Panc1 (cell line): ENCODE results near the gene CCDC85C. TPM values are rescaled to one million over a fixed set of nuclear protein-coding genes. Genes with fewer than 3 reads are reported as not detected.

Source experiments
- ATAC-seq: fragments of 200-7000 bp; cut with Tn5 transposase; 2 replicates; pipeline ENCODE4 v1.9.1; 2020; ENCODE audit warnings: mild to moderate bottlenecking, moderate library complexity
- BruUV-seq: library from RNA; stranded (reverse); fragments of 400-500 nt; replicated peaks from 2 replicates; lab custom pipeline; 2021; lab: Mats Ljungman, UMichigan
- CTCF ChIA-PET: fragments of 300-600 bp; sonication (Branson Sonifier 250); formaldehyde crosslinking; loops from one replicate; lab custom pipeline; 2022; ENCODE audit warnings: antibody characterized with exemption; lab: Charles Lee
- POLR2A ChIA-PET: fragments of 300-600 bp; sonication (Branson Sonifier 250); formaldehyde crosslinking; loops from one replicate; lab custom pipeline; 2022; ENCODE audit warnings: antibody characterized with exemption; lab: Charles Lee
- DNase-seq: peaks from one replicate; pipeline ENCODE4 v3.0.0-alpha.2; 2010; ENCODE audit warnings: low read depth, low spot score
- H3K27ac ChIP-seq: 2 replicates; pipeline ENCODE4 v1.5.1; 2011; ENCODE audit warnings: mild to moderate bottlenecking, low read length, inconsistent platforms
- H3K27me3 ChIP-seq: fragments of 200-500 bp; sonication (Bioruptor generic); 2 replicates; pipeline ENCODE4 v1.6.0; 2014; ENCODE audit warnings: low read length, inconsistent platforms; ENCODE audit not compliant: control insufficient read depth, insufficient read depth
- H3K36me3 ChIP-seq: fragments of 200-500 bp; sonication (Bioruptor generic); 2 replicates; pipeline ENCODE4 v1.5.1; 2014; ENCODE audit warnings: inconsistent platforms, mild to moderate bottlenecking, low read length, moderate library complexity; ENCODE audit not compliant: control insufficient read depth, insufficient read depth
- H3K4me1 ChIP-seq: 2 replicates; pipeline ENCODE4 v1.5.1; 2011; ENCODE audit warnings: inconsistent platforms, mild to moderate bottlenecking, low read length, moderate library complexity; ENCODE audit not compliant: control insufficient read depth, insufficient read depth
- H3K4me3 ChIP-seq, 2 experiments: 2 replicates each; pipeline ENCODE4 v1.5.1; 2011 to 2012; ENCODE audit warnings: low read depth in 2 of 2, low read length in 2 of 2, mild to moderate bottlenecking in 2 of 2, inconsistent platforms in 1 of 2, moderate library complexity in 1 of 2
- H3K9me3 ChIP-seq: fragments of 200-500 bp; sonication (Bioruptor generic); 2 replicates; pipeline ENCODE4 v1.5.1; 2014; ENCODE audit warnings: low read depth, mild to moderate bottlenecking, inconsistent platforms, low read length, moderate library complexity; ENCODE audit not compliant: control insufficient read depth, insufficient read depth
- CTCF ChIP-seq: fragments of 450-650 bp; IDR thresholded peaks from 2 replicates; pipeline ENCODE4 v1.5.1; 2017; ENCODE audit warnings: mild to moderate bottlenecking
- POLR2AphosphoS5 ChIP-seq: IDR thresholded peaks from 2 replicates; pipeline ENCODE4 v1.6.1; 2012; ENCODE audit warnings: mild to moderate bottlenecking, low read depth, low read length, moderate library complexity
- REST ChIP-seq, 2 experiments: IDR thresholded peaks; 2 replicates each; pipeline ENCODE4 v1.6.1; 2011 to 2012; ENCODE audit warnings: low read depth in 2 of 2, control low read depth in 1 of 2, low read length in 1 of 2, mild to moderate bottlenecking in 1 of 2, moderate library complexity in 1 of 2; ENCODE audit not compliant: insufficient read depth in 1 of 2
- SIN3A ChIP-seq: IDR thresholded peaks from 2 replicates; pipeline ENCODE4 v1.6.1; 2012; ENCODE audit warnings: low read depth, mild to moderate bottlenecking, low read length, moderate library complexity, borderline replicate concordance; ENCODE audit not compliant: insufficient read depth
- TCF7L2 ChIP-seq: IDR thresholded peaks from 2 replicates; pipeline ENCODE4 v1.6.1; 2011; ENCODE audit warnings: mild to moderate bottlenecking, low read depth, low read length, inconsistent platforms
- in situ Hi-C: cut with HindIII; loops from 2 replicates; pipeline ENCODE4 v1.10.0; 2016; ENCODE audit warnings: low sequenced_read_pairs, low pct_unique_long_range_greater_than_20kb
- intact Hi-C: fragments of 100-400 bp; cut with micrococcal nuclease; formaldehyde crosslinking; loops from one replicate; pipeline ENCODE4 v1.10.0; 2022; ENCODE audit not compliant: unreplicated experiment
- total RNA-seq: library from RNA; stranded (reverse); gene quantifications from one replicate; pipeline ENCODE4 v1.2.1, GENCODE V29; 2021; ENCODE audit not compliant: unreplicated experiment

CCDC85C gene
- total RNA-seq, 1 experiment from 2014 or later: 96.6 TPM

- CTCF ChIA-PET: no interaction called here
- intact Hi-C loops (no loop called here), in situ Hi-C loops (no loop called here)
- no peaks in the 10 kb centered on the region for H3K36me3 ChIP-seq
- H3K4me3 ChIP-seq: no peak overlapping the region
- no peaks in the 10 kb centered on the region for H3K27me3 ChIP-seq
- POLR2A ChIA-PET: no interaction called here
- TF ChIP-seq CTCF: no peak
- TF ChIP-seq REST (IDR thresholded peaks at IDR 0.05; ENCODE audit: insufficient read depth in 1 of 2, low read depth in 2 of 2, low read length in 1 of 2): no peak
- TF ChIP-seq TCF7L2: no peak
- no peak for TF ChIP-seq POLR2AphosphoS5
- no peak for TF ChIP-seq SIN3A
- peak overlapping the region; percentile 44; the same call in 1 of the 2 replicates for H3K27ac ChIP-seq
- ATAC-seq (no peak), DNase-seq (no peak)
- peaks cover 73% of the 10 kb centered on the region for H3K4me1 ChIP-seq
- no TSS peak for BruUV-seq
- H3K9me3 ChIP-seq: no peaks in the 10 kb centered on the region
These were observed 59.0 kb downstream of the CCDC85C start for GRCh38 chr14:99544991-99545390.

GRCh38 chr14:99543985-99544384, 60.0 kb downstream of the CCDC85C start:
- ChIA-PET POLR2A (no interaction called here), CTCF (no interaction called here)
- in situ Hi-C loops: no loop called here
- intact Hi-C loops: no loop called here
- TF ChIP-seq CTCF (no peak), TCF7L2 (no peak), SIN3A (no peak), POLR2AphosphoS5 (no peak), REST (IDR thresholded peaks at IDR 0.05; ENCODE audit: insufficient read depth in 1 of 2, low read depth in 2 of 2, low read length in 1 of 2) (no peak)
- ATAC-seq: no peak
- no peaks in the 10 kb centered on the region for H3K9me3 ChIP-seq
- peaks cover 63% of the 10 kb centered on the region for H3K4me1 ChIP-seq
- H3K27me3 ChIP-seq: no peaks in the 10 kb centered on the region
- no peak for DNase-seq
- H3K4me3 ChIP-seq: no peak overlapping the region
- no peaks in the 10 kb centered on the region for H3K36me3 ChIP-seq
- BruUV-seq: no TSS peak
- no peak overlapping the region for H3K27ac ChIP-seq
